SK-N-MC (cell line): ENCODE results near the gene NEU2.

Experiments
- EZH2 ChIP-seq: fragments of 200-600 bp; sonication (generic); IDR thresholded peaks from one replicate; pipeline ENCODE4 v1.6.1; 2017; ENCODE audit warnings: antibody characterized with exemption
- FOXP2 ChIP-seq: optimal IDR thresholded peaks from 2 replicates; pipeline ENCODE3; 2011; ENCODE audit warnings: mild to moderate bottlenecking, moderate library complexity; ENCODE audit not compliant: insufficient read depth; ENCODE audit errors: extremely low read length, control extremely low read depth
- POLR2AphosphoS5 ChIP-seq: IDR thresholded peaks from 2 replicates; pipeline ENCODE4 v1.6.1; 2012; ENCODE audit warnings: mild to moderate bottlenecking, low read depth, low read length, borderline replicate concordance

- no peak for TF ChIP-seq POLR2AphosphoS5
- no peak for TF ChIP-seq EZH2
- TF ChIP-seq FOXP2, result no peak
These were observed 48.8 kb upstream of the NEU2 start for GRCh38 chr2:232983669-232984140.
